ENCODE data around the gene CATSPER3. TPM values are rescaled to one million over a fixed set of nuclear protein-coding genes. Genes with fewer than 3 reads are reported as not detected.

CATSPER3 gene
- total and polyA plus RNA-seq, 2 of the 8 experiments (the other 6 are each of a cell fraction or from before 2014, with no cell fraction given) = 0.62 TPM; not detected in 1

GRCh38 chr5:135009736-135010501, 42.2 kb downstream of the CATSPER3 start:
- no peak for DNase-seq (ENCODE audit: low read depth in 1 of 2, low spot score in 2 of 2)

More at GRCh38 chr5:135009736-135010501, 42.2 kb downstream of the CATSPER3 start:
- H3K79me2 ChIP-seq (ENCODE audit: control insufficient read depth in 1 of 2, insufficient read depth in 2 of 2, low read length in 2 of 2) = no peaks in the 10 kb centered on the region
- H3K4me3 ChIP-seq (ENCODE audit: extremely low read depth in 1 of 4, insufficient read depth in 2 of 4, low read depth in 3 of 4, low read length in 4 of 4) = no peak overlapping the region
- H2BK20ac ChIP-seq (ENCODE audit: low read length) = no peak overlapping the region
- H3K36me3 ChIP-seq (ENCODE audit: control insufficient read depth in 2 of 4, insufficient read depth in 4 of 4, low read length in 3 of 4) = no peaks in the 10 kb centered on the region
- H3K56ac ChIP-seq (replicated peaks; ENCODE audit: insufficient read length, low read depth, low read length) = no peak overlapping the region
- H3K9me3 ChIP-seq (ENCODE audit: insufficient read depth in 2 of 2, low read depth in 1 of 2, low read length in 1 of 2) = no peaks in the 10 kb centered on the region
- no peak overlapping the region for H3K4me2 ChIP-seq (ENCODE audit: insufficient read depth in 1 of 2, low read depth in 2 of 2, low read length in 2 of 2)
- H4K20me1 ChIP-seq (replicated peaks in 1 of 2; ENCODE audit: control insufficient read depth in 1 of 2, insufficient read depth in 2 of 2, low read length in 2 of 2) = no peaks in the 10 kb centered on the region
- no peak overlapping the region for H3K27ac ChIP-seq (ENCODE audit: low read depth, low read length)
- no peak overlapping the region for H2BK120ac ChIP-seq (replicated peaks; ENCODE audit: low read depth, low read length)
- no peak overlapping the region for H2BK15ac ChIP-seq (ENCODE audit: low read length)
- no peak overlapping the region for H2AFZ ChIP-seq (ENCODE audit: low read length)
- no peak overlapping the region for H2BK12ac ChIP-seq (ENCODE audit: low read depth, low read length)
- no peak overlapping the region for H3K23ac ChIP-seq (ENCODE audit: insufficient read length)
- H3K14ac ChIP-seq (ENCODE audit: insufficient read length) = no peak overlapping the region
- H3K23me2 ChIP-seq (ENCODE audit: low read depth, low read length) = no peaks in the 10 kb centered on the region
- no peaks in the 10 kb centered on the region for H3K27me3 ChIP-seq (replicated peaks in 1 of 4; ENCODE audit: control insufficient read depth in 3 of 4, extremely low read depth in 1 of 4, insufficient read depth in 3 of 4, low read length in 3 of 4)
- TF ChIP-seq TAF1 (IDR thresholded peaks at IDR 0.05; ENCODE audit: low read depth, low read length) (no peak), MAFK (IDR thresholded peaks at IDR 0.05; ENCODE audit: low read depth, low read length) (peak; percentile 36; the same call in 1 of the 2 replicates)
- H3K18ac ChIP-seq (ENCODE audit: extremely low read depth, low read length) = no peak overlapping the region
- no peaks in the 10 kb centered on the region for H3K79me1 ChIP-seq (ENCODE audit: low read depth, low read length)
- POLR2A ChIA-PET (ENCODE audit: partially characterized antibody) = interaction anchor here (1.4 kb wide), 1 partner anchor 11 kb away, joined by 4 read pairs; no protein-coding TSS in a partner anchor
- CTCF ChIA-PET (ENCODE audit: partially characterized antibody) = interaction anchor here (0.6 to 1.9 kb wide), 8 partner anchors 10 to 206 kb away, joined by 3 to 6 read pairs (median 4); no protein-coding TSS in a partner anchor
- H3K4me1 ChIP-seq (replicated peaks in 1 of 4; ENCODE audit: control insufficient read depth in 3 of 4, insufficient read depth in 4 of 4, low read length in 3 of 4) = peaks cover 0 to 2% (median under 1%) of the 10 kb centered on the region in 4 experiments; a peak in 1 of 7 replicates
- H2AK5ac ChIP-seq (ENCODE audit: low read depth, low read length) = no peak overlapping the region
- no peak overlapping the region for H2BK5ac ChIP-seq (ENCODE audit: low read depth, low read length)
- no peak overlapping the region for H3K9ac ChIP-seq (replicated peaks in 1 of 4; ENCODE audit: extremely low read depth in 1 of 4, low read depth in 3 of 4, low read length in 3 of 4)
- no peak overlapping the region for H4K91ac ChIP-seq (replicated peaks; ENCODE audit: insufficient read length, low read length)
- no peak overlapping the region for H4K8ac ChIP-seq (ENCODE audit: extremely low read depth, insufficient read depth, low read length)
- FAIRE-seq = no peak
- 86% methylated on average over 11 of the region's 11 CpGs; no CpG with 5 or more reads in 1 of the 2 experiments for WGBS, 2 experiments (ENCODE audit: extremely low coverage in 1 of 2, insufficient coverage in 1 of 2, insufficient read length in 1 of 2, insufficient replicate concordance in 2 of 2, low coverage in 1 of 2, low lambda C conversion rate in 2 of 2, missing lambda C conversion rate in 1 of 2)
- no peak overlapping the region for H4K5ac ChIP-seq (ENCODE audit: insufficient read length, low read depth, low read length)
- H3K4ac ChIP-seq (replicated peaks; ENCODE audit: insufficient read length, low read depth, low read length) = no peak overlapping the region
